HCT116 (cell line): ENCODE measurements around the gene ZNF213. TPM values are rescaled to one million over a fixed set of nuclear protein-coding genes. Genes with fewer than 3 reads are reported as not detected.

Source experiments
- ATAC-seq: fragments of 200-7000 bp; cut with Tn5 transposase; 2 replicates; pipeline ENCODE4 v1.9.1; 2020; ENCODE audit warnings: mild to moderate bottlenecking, moderate library complexity
- BruUV-seq: library from RNA; stranded (reverse); fragments of 400-500 nt; replicated peaks from 2 replicates; lab custom pipeline; 2021; lab: Mats Ljungman, UMichigan
- CTCF ChIA-PET: fragments of 300-600 bp; sonication (Branson Sonifier 250); formaldehyde crosslinking; loops from one replicate; lab custom pipeline; 2021; ENCODE audit warnings: antibody characterized with exemption; lab: Charles Lee
- POLR2A ChIA-PET: fragments of 300-600, 350-600 bp; sonication (Branson Sonifier 250); formaldehyde crosslinking; loops from one replicate; lab custom pipeline; 2021; ENCODE audit warnings: antibody characterized with exemption; lab: Charles Lee
- RAD21 ChIA-PET, 2 experiments: fragments of 300-600 bp; sonication (Branson Sonifier 250); formaldehyde crosslinking; loops; one replicate each; lab custom pipeline; 2023; ENCODE audit warnings: low total read pairs in 2 of 2; ENCODE audit not compliant: uncharacterized antibody in 2 of 2, unreplicated experiment in 2 of 2, low non-redundant PET in 1 of 2; lab: Charles Lee
- DNase-seq: peaks from one replicate; pipeline ENCODE4 v3.0.0-alpha.2; 2010; ENCODE audit warnings: low read depth, low spot score
- H2AFZ ChIP-seq: fragments of 200-600 bp; shearing (Covaris generic), sonication (generic); 2 replicates; pipeline ENCODE4 v1.6.1; 2017; ENCODE audit warnings: low read depth, mixed run types, mixed read lengths, antibody characterized with exemption, low read length; ENCODE audit not compliant: poor library complexity, severe bottlenecking
- H3K27ac ChIP-seq: 2 replicates; pipeline ENCODE4 v1.5.1; 2012; ENCODE audit warnings: low read depth, low read length
- H3K27me3 ChIP-seq: fragments of 200-600 bp; sonication (generic); 2 replicates; pipeline ENCODE4 v1.6.1; 2016; ENCODE audit warnings: mixed run types, low read length, mixed read lengths; ENCODE audit not compliant: insufficient read depth
- H3K36me3 ChIP-seq, 2 experiments: fragments of 200-500 bp in 1 of 2; fragments of 200-600 bp in 1 of 2; sonication (Bioruptor generic) in 1 of 2; sonication (generic) in 1 of 2; 2 replicates each; pipeline versions ENCODE4 v1.5.1 to v1.6.1; 2014 to 2016; ENCODE audit warnings: low read length in 2 of 2, inconsistent platforms in 1 of 2, mixed read lengths in 1 of 2, mixed run types in 1 of 2; ENCODE audit not compliant: insufficient read depth in 2 of 2, control insufficient read depth in 1 of 2
- H3K4me1 ChIP-seq, 2 experiments: fragments of 200-600 bp in 1 of 2; sonication (generic) in 1 of 2; 2 replicates each; pipeline versions ENCODE4 v1.5.1 to v1.6.1; 2012 to 2017; ENCODE audit warnings: low read length in 2 of 2, inconsistent platforms in 1 of 2, mild to moderate bottlenecking in 1 of 2, mixed read lengths in 1 of 2, mixed run types in 1 of 2, moderate library complexity in 1 of 2; ENCODE audit not compliant: insufficient read depth in 2 of 2, control insufficient read depth in 1 of 2
- H3K4me2 ChIP-seq: fragments of 200-600 bp; sonication (generic); 2 replicates; pipeline ENCODE4 v1.6.1; 2017; ENCODE audit warnings: mixed run types, low read length, mixed read lengths
- H3K4me3 ChIP-seq, 2 experiments: fragments of 200-600 bp in 1 of 2; sonication (generic) in 1 of 2; replicated peaks in 1 of 2; 2 replicates each; pipeline ENCODE4 v1.5.1; 2011 to 2016; ENCODE audit warnings: low read length in 2 of 2, control low read depth in 1 of 2, low read depth in 1 of 2, mild to moderate bottlenecking in 1 of 2, mixed read lengths in 1 of 2, mixed run types in 1 of 2
- H3K79me2 ChIP-seq: fragments of 200-600 bp; sonication (generic); 2 replicates; pipeline ENCODE4 v1.6.1; 2017; ENCODE audit warnings: mild to moderate bottlenecking, mixed run types, low read length, moderate library complexity, mixed read lengths; ENCODE audit not compliant: insufficient read depth
- H3K9ac ChIP-seq: fragments of 200-600 bp; sonication (generic); 2 replicates; pipeline ENCODE4 v1.6.1; 2016; ENCODE audit warnings: low read length, mixed read lengths
- H3K9me2 ChIP-seq: fragments of 200-600 bp; sonication (generic), shearing (Covaris generic); 2 replicates; pipeline ENCODE4 v1.6.1; 2017; ENCODE audit warnings: mixed run types, mild to moderate bottlenecking, moderate library complexity; ENCODE audit not compliant: insufficient read depth
- H3K9me3 ChIP-seq, 2 experiments: fragments of 200-500 bp in 1 of 2; fragments of 200-600 bp in 1 of 2; sonication (Bioruptor generic) in 1 of 2; sonication (generic) in 1 of 2; 2 replicates each; pipeline ENCODE4 v1.6.1; 2014 to 2017; ENCODE audit warnings: low read length in 2 of 2, mixed read lengths in 2 of 2, inconsistent platforms in 1 of 2, low read depth in 1 of 2, mild to moderate bottlenecking in 1 of 2, mixed run types in 1 of 2, moderate library complexity in 1 of 2; ENCODE audit not compliant: control insufficient read depth in 1 of 2, insufficient read depth in 1 of 2
- H4K20me1 ChIP-seq: fragments of 200-600 bp; sonication (generic), shearing (Covaris generic); 2 replicates; pipeline ENCODE4 v1.6.1; 2017; ENCODE audit warnings: mixed run types, mild to moderate bottlenecking, moderate library complexity; ENCODE audit not compliant: insufficient read depth
- ATF3 ChIP-seq: IDR thresholded peaks from 2 replicates; pipeline ENCODE4 v1.6.1; 2012
- CBX3 ChIP-seq: IDR thresholded peaks from 2 replicates; pipeline ENCODE4 v1.6.1; 2012; ENCODE audit warnings: low read depth
- CEBPB ChIP-seq: IDR thresholded peaks from 2 replicates; pipeline ENCODE4 v1.6.1; 2012; ENCODE audit warnings: low read depth
- CTCF ChIP-seq, 3 experiments: fragments of 200-600 bp in 1 of 3; sonication (generic) in 1 of 3; IDR thresholded peaks in 2 of 3; conservative IDR thresholded peaks in 1 of 3; 2 replicates each; pipeline ENCODE4 v1.5.1; 2012 to 2017; ENCODE audit warnings: low read depth in 2 of 3, low read length in 2 of 3, antibody characterized with exemption in 1 of 3, borderline replicate concordance in 1 of 3, control low read depth in 1 of 3, mild to moderate bottlenecking in 1 of 3, mixed read lengths in 1 of 3, mixed run types in 1 of 3, moderate library complexity in 1 of 3; ENCODE audit not compliant: insufficient read depth in 1 of 3
- EGR1 ChIP-seq: IDR thresholded peaks from 2 replicates; pipeline ENCODE4 v1.6.1; 2012; ENCODE audit warnings: low read depth
- ELF1 ChIP-seq: IDR thresholded peaks from 2 replicates; pipeline ENCODE4 v1.6.1; 2012; ENCODE audit warnings: low read depth, borderline replicate concordance
- EZH2 ChIP-seq: fragments of 200-600 bp; sonication (generic); IDR thresholded peaks from 2 replicates; pipeline ENCODE4 v1.6.1; 2017; ENCODE audit warnings: antibody characterized with exemption, mixed run types
- EZH2phosphoT487 ChIP-seq: fragments of 200-600 bp; IDR thresholded peaks from 2 replicates; pipeline ENCODE4 v1.6.1; 2018; ENCODE audit warnings: antibody characterized with exemption, borderline replicate concordance
- FOSL1 ChIP-seq: IDR thresholded peaks from 2 replicates; pipeline ENCODE4 v1.6.1; 2012; ENCODE audit warnings: low read depth
- JUND ChIP-seq: IDR thresholded peaks from 2 replicates; pipeline ENCODE4 v1.6.1; 2012
- MAX ChIP-seq: IDR thresholded peaks from 2 replicates; pipeline ENCODE4 v1.6.1; 2012
- POLR2A ChIP-seq: IDR thresholded peaks from 2 replicates; pipeline ENCODE4 v1.7.0; 2011; ENCODE audit warnings: borderline replicate concordance; ENCODE audit not compliant: insufficient read depth, insufficient read length; ENCODE audit errors: extremely low read depth
- RAD21 ChIP-seq: IDR thresholded peaks from 2 replicates; pipeline ENCODE4 v1.6.1; 2012; ENCODE audit warnings: low read depth, mild to moderate bottlenecking
- REST ChIP-seq: IDR thresholded peaks from 2 replicates; pipeline ENCODE4 v1.6.1; 2012; ENCODE audit warnings: low read depth
- SP1 ChIP-seq: IDR thresholded peaks from 2 replicates; pipeline ENCODE4 v1.6.1; 2012; ENCODE audit warnings: low read depth
- SRF ChIP-seq: IDR thresholded peaks from 2 replicates; pipeline ENCODE4 v1.6.1; 2012; ENCODE audit warnings: low read depth
- YY1 ChIP-seq: IDR thresholded peaks from 2 replicates; pipeline ENCODE4 v1.6.1; 2011; ENCODE audit warnings: low read length, low read depth, moderate library complexity, mild to moderate bottlenecking; ENCODE audit not compliant: insufficient replicate concordance; ENCODE audit errors: extremely low read depth
- ZBTB33 ChIP-seq: IDR thresholded peaks from 2 replicates; pipeline ENCODE4 v1.6.1; 2011; ENCODE audit warnings: mild to moderate bottlenecking, low read length, moderate library complexity; ENCODE audit not compliant: insufficient replicate concordance; ENCODE audit errors: extremely low read depth
- ZFX ChIP-seq: fragments of 450-650 bp; IDR thresholded peaks from 2 replicates; pipeline ENCODE4 v1.6.1; 2017
- ZNF274 ChIP-seq: fragments of 200-500 bp; sonication (Bioruptor generic); IDR thresholded peaks from 2 replicates; pipeline ENCODE4 v1.6.1; 2014; ENCODE audit warnings: mild to moderate bottlenecking, low read depth, low read length, inconsistent platforms
- intact Hi-C: fragments of 100-400 bp; cut with micrococcal nuclease; formaldehyde crosslinking; loops from 2 replicates; pipeline ENCODE4 v1.10.0; 2022
- total RNA-seq: library from RNA; stranded (reverse); gene quantifications from one replicate; pipeline ENCODE4 v1.2.1, GENCODE V29; 2021; ENCODE audit not compliant: unreplicated experiment

Gene ZNF213
- total RNA-seq, 1 experiment from 2014 or later, result 11.0 TPM

GRCh38 chr16:3127745-3128144, 7.1 kb upstream of the ZNF213 start:
- CTCF ChIA-PET, result interaction anchor here (1.1 kb wide), 1 partner anchor 96 kb away, joined by 3 read pairs; no protein-coding TSS in a partner anchor

More at GRCh38 chr16:3127745-3128144, 7.1 kb upstream of the ZNF213 start:
- Histone ChIP-seq H3K4me1 (peaks cover 21 to 40% of the 10 kb centered on the region in 2 experiments), H3K4me2 (no peak overlapping the region), H3K9ac (no peak overlapping the region), H3K4me3 (no peak overlapping the region)
- ATAC-seq (no peak), DNase-seq (no peak)
- RAD21 ChIA-PET, result no interaction called here
- no peak for TF ChIP-seq CBX3
- no peak for TF ChIP-seq FOSL1
- no peak for TF ChIP-seq ZBTB33
- no peak for TF ChIP-seq REST
- TF ChIP-seq EZH2, result no peak
- no peak for TF ChIP-seq SP1
- no peak for TF ChIP-seq ATF3
- TF ChIP-seq ELF1, result no peak
- no peak for TF ChIP-seq CEBPB
- no peak for TF ChIP-seq JUND
- TF ChIP-seq RAD21, result no peak
- no peak for TF ChIP-seq YY1
- TF ChIP-seq ZFX, result no peak
- TF ChIP-seq EGR1, result no peak
- no peak for TF ChIP-seq MAX
- no peak for TF ChIP-seq EZH2phosphoT487
- no peak for TF ChIP-seq CTCF (IDR thresholded peaks at IDR 0.05 in 2 of 3, conservative IDR thresholded peaks at IDR 0.05 in 1 of 3; ENCODE audit: borderline replicate concordance in 1 of 3, insufficient read depth in 1 of 3, low read depth in 2 of 3, low read length in 2 of 3)
- TF ChIP-seq ZNF274, result no peak
- TF ChIP-seq POLR2A, result no peak
- TF ChIP-seq SRF, result no peak
- TF ChIP-seq, all 23 proteins: peak for 0
- no TSS peak for BruUV-seq
- H3K27ac ChIP-seq, result no peak overlapping the region
- H3K27me3 ChIP-seq, result no peaks in the 10 kb centered on the region
- no peaks in the 10 kb centered on the region for H3K9me2 ChIP-seq
- H2AFZ ChIP-seq, result no peak overlapping the region
- no peaks in the 10 kb centered on the region for H4K20me1 ChIP-seq
- peaks cover 0 to 6% of the 10 kb centered on the region in 2 experiments; a peak in 2 of 4 replicates for H3K36me3 ChIP-seq
- intact Hi-C loops, result loop anchor here (2.0 kb wide), 1 partner anchor 69 kb away; no protein-coding TSS in a partner anchor
- POLR2A ChIA-PET, result no interaction called here
- H3K9me3 ChIP-seq, result no peaks in the 10 kb centered on the region
- H3K79me2 ChIP-seq, result peaks cover 5% of the 10 kb centered on the region
